ENCODE measurements around the gene KATNA1.

The KATNA1 gene

DNA sequence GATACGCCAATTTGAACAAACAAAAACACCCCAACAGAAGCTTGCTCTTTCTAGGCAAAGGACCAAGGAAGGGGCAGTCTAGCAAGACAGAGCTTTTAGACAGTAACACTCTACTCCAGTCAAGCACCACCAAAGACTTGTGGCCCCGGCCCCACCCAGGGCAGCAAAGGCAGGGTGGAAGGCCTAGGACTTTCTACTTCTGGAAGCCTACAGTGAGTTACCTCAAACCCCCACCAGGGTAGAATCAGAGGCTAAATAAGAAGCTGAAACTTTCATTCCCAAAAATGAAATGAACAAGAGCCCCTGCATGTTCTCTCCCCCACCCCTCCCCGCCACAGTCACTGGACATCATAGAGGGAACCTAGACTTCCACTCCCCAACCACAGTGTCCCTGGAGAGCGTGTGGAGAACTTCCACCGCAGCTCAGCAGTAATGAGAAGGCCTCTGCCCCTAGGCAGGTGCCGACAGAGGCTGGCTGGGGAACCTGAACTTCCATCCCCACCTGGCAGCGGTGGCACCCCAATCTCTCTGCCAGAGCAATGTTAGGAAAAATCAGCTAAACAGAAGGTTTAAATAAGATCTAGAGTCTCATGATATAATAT, 40.0 kb downstream of the KATNA1 start:
- no peak for DNase-seq

DNA sequence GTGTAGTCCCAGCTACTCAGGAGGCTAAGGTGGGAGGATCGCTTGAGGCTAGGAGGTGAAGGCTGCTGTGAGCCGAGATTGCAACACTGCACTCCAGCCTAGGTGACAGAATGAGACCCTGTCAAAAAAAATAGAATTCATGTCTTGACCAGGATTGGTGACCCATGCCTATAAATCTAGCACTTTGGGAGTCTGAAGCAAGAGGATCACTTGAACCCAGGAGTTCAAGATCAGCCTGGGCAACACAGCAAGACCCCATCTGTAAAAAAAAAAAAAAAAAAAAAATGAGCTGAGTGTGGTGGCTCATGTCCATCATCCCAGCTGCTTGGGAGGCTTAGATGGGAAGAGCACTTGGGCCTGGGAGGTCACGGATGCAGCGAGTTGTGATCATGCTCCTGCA, 48.0 kb downstream of the KATNA1 start:
- DNase-seq: no peak

DNA sequence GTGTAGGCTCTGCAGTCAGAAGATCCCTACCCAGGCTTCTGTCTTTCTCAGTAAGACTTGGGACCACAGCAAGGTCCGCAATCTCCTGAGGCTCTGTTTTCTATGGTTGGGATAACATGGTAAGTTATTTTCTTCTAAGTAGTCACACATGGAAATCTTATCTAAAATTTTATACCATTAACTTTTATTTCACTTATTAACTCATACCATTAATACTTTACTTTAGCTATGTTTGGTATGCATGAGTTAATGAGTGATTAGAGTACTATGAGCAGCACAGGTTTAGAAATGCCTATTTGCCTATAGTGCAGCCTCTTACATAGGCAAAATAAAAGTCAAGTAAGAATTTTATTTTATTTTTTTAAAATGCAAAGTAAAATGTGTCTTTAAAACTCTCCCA, 55.1 kb downstream of the KATNA1 start:
- no peak for DNase-seq

GRCh38 chr6:149592983-149593382, 55.5 kb downstream of the KATNA1 start:
- DNase-seq: no peak

DNA sequence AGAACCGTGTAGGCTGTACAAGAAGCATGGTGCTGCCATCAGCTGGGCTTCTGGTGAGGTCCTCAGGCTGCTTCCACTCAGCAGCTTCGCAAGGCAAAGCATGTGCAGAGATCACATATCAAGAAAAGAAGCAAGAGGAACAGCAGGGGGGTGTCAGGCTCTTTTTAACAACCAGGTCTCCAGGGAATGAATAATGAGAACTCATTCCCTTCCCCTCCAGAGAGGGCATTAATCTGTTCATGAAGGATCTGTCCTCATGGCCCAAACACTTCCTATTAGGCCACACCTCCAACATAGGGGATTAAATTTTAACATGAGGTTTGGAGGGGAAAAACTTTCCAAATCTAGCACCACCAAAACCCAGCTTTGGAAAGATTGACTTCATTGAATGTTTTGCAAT, 62.4 kb downstream of the KATNA1 start:
- no peak for DNase-seq

GRCh38 chr6:149581349-149581748, 67.2 kb downstream of the KATNA1 start:
- no peak for DNase-seq

- no peak for DNase-seq
Observed at GRCh38 chr6:149580880-149581279, 67.6 kb downstream of the KATNA1 start.

GRCh38 chr6:149567945-149568585, 80.4 kb downstream of the KATNA1 start:
- no peak for DNase-seq

DNA sequence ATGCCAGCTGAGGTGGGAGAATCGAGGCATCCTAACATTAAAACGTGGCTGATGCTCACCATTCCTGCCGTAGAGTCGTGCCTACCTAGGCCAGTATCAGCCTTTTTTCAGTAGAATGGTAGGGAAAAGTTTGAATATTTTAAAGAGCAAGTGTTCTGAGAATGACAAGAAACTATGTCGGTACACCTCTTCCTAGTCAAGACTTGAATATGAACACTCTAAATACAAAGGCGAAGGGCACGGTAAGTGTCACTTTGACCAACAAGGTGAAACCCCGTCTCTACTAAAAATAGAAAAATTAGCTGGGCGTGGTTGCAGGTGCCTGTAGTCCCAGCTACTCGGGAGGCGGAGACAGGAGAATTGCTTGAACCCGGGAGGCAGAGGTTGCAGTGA, 81.3 kb downstream of the KATNA1 start:
- no peak for DNase-seq

GRCh38 chr6:149566410-149567193, 81.9 kb downstream of the KATNA1 start:
- DNase-seq: peak; percentile 56

DNA sequence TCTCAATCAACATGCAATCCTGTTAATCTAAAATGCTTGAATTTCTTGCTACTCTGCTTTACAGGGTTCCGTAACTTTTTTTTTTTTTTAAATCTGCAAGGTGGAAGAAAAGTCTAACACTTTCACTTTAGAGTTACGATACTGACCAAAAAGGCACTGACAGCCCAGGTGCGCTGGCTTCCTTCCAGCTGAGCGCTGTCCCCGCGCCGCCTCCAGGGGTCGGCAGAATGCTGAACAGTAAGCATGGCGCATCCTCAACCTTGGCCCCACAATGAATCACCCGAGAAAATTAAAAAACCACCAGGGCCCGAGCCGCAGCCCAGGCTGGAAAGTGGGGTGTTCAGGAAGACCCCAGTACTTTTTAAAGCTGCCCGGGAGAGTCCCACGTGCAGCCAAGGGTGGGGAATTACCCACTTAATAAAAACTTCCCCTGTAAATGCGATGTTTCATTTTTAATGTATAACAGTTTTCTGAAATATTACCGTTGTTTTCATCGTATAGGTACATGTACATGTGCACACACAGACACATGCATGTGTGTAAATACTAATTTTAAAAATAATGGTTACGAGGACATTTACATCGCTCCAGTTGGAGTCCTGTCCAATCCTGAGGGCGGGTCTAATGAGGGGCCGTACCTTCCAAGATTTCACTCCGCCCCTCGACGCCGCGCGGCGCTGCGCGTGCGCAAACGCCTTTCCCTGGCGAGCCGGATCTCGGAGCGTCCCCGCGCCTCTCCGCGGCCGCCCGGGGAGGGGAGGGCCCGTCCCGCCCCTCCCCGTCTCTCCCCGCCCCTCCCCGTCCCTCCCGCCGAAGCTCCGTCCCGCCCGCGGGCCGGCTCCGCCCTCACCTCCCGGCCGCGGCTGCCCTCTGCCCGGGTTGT, 82.7 kb downstream of the KATNA1 start, which contains the start of gene GINM1:
Gene GINM1 (plus strand): TSS at position 849 of the 883 bp plus-strand sequence. CDS start 40 bp downstream, outside the sequence.
- DNase-seq: peak; percentile 97

GRCh38 chr6:149563928-149564325, 84.6 kb downstream of the KATNA1 start:
- DNase-seq: no peak

GRCh38 chr6:149563203-149563927, 85.1 kb downstream of the KATNA1 start:
- DNase-seq: no peak

- DNase-seq: no peak
Observed at GRCh38 chr6:149560736-149561135, 87.8 kb downstream of the KATNA1 start.

DNA sequence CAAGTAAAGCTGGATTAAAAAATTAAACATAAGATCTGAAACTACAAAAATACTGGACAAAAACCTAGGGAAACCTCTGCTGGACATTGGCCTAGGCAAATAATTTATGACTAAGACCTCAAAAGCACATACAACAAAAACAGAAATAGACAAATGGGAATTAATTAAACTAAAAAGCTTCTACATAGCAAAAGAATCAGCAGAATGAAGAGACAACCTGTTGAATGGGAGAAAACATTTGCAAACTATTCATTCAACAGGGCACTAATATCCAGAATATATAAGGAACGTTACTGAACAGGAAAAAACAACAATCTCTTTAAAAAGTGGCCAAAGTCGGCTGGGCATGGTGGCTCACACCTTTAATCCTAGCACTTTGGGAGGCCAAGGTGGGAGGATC, 89.1 kb downstream of the KATNA1 start:
- DNase-seq: no peak

DNA sequence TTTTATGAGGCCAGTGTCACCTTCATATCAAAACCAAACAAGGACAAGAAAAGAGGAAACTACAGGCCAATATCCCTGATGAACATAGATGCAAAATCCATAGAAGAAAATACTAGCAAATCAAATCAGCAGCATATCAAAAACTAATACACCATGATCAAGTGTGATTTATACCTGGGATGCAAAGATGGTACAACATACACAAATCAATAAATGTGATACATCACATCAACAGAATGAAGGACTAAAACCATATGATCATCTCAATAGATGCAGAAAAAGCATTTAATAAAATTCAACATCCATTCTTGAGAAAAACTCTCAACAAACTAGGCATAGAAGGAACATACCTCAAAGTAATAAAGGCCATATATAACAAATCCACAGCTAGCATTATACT, 90.5 kb downstream of the KATNA1 start:
- DNase-seq: no peak

GRCh38 chr6:149551920-149552319, 96.6 kb downstream of the KATNA1 start:
- no peak for DNase-seq

GRCh38 chr6:149545754-149546471, 102.6 kb downstream of the KATNA1 start, which contains the start of gene PPIL4:
Gene PPIL4 (minus strand): TSS chr6:149546043. CDS start chr6:149546005, 38 bp downstream.
- peak; percentile 98 for DNase-seq

DNA sequence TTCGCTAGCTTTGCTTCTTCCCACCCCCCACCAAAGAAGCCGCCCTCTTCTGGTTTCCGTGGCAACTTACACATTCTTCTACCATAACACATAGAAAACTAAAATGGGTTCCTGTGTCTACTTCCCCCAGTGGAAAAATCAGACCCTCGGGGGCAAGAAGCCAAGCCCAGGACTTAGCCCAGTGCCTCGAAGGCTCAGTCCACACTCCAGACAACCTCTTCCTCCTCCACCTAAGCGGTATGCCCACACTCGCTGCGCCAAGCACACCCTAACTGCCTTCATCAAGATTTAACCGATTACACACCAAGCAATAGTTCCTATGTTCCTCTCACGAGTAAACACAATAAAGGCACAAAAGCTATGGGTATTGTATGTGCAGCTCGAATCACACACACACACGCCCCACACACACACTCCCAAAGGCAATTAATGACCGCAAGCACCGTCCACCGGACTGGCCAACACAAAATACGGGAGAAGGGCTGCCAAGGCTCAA, 103.2 kb downstream of the KATNA1 start:
- DNase-seq: peak; percentile 87
